ENCODE data around the gene BARD1. TPM values are rescaled to one million over a fixed set of nuclear protein-coding genes. Genes with fewer than 3 reads are reported as not detected.

BARD1 gene
- total RNA-seq, 1 donor from 2014 or later: 17.0 TPM

DNA sequence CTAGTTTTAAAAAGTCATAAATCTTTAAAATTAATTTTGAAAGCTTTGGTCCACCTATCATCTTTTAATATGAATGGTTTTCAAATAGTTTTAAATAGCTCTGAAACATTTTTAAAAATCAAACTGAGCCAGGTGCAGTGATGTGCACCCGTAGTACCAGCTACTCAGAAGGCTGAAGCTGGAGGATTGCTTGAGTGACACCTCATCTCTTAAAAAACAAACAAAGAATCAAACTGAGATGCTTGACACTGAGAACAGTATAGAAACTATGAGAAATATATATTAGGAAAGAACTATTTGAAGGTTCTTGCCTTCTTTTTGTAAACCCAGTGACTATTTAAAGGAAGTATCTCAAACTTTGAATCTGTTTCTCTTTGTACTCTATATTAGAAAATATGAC, 67.4 kb downstream of the BARD1 start:
- Mint-ChIP-seq H3K36me3 (ENCODE audit: unreplicated experiment) (peaks cover 18% of the 10 kb centered on the region), H3K27ac (ENCODE audit: unreplicated experiment) (no peak overlapping the region), H3K4me3 (ENCODE audit: unreplicated experiment) (no peak overlapping the region), H3K4me1 (ENCODE audit: unreplicated experiment) (peaks cover 17% of the 10 kb centered on the region), H3K9me3 (ENCODE audit: unreplicated experiment) (no peaks in the 10 kb centered on the region), H3K27me3 (ENCODE audit: unreplicated experiment) (no peaks in the 10 kb centered on the region)
- no peak for TF ChIP-seq CTCF (IDR thresholded peaks at IDR 0.05)
- DNase-seq (ENCODE audit: extremely low spot score, unreplicated experiment): no peak

DNA sequence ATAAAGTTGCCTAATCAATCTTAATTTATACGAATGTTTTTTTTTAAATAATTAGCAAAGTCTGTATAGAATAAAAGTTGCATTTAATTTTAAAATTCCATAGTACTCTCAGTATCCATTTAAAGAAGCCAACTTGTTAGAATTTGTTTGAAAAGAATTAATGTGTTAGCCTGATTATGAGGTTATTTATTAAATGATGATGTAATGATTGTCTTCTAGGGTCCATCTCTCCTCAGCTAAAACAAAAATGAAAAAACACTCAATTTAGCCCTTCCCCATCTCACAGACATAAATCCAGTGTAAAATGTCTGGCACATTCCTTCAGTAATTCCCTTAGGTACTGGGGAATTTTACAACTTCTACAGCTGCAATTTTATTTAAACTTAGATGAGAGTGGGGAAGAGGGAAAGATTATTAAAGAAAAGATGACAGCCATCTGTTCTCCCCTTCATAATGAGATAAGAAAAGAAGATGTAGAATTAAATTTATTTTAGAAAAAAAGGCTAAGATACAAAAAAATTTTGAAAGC, 68.6 kb downstream of the BARD1 start:
- H3K4me1 Mint-ChIP-seq (ENCODE audit: unreplicated experiment): peaks cover 14% of the 10 kb centered on the region
- H3K4me3 Mint-ChIP-seq (ENCODE audit: unreplicated experiment): no peak overlapping the region
- no peak for DNase-seq (ENCODE audit: extremely low spot score, unreplicated experiment)
- H3K36me3 Mint-ChIP-seq (ENCODE audit: unreplicated experiment): peaks cover 16% of the 10 kb centered on the region
- H3K27me3 Mint-ChIP-seq (ENCODE audit: unreplicated experiment): no peaks in the 10 kb centered on the region
- TF ChIP-seq CTCF (IDR thresholded peaks at IDR 0.05): no peak
- peak overlapping the region; percentile 28 for H3K27ac Mint-ChIP-seq (ENCODE audit: unreplicated experiment)
- no peaks in the 10 kb centered on the region for H3K9me3 Mint-ChIP-seq (ENCODE audit: unreplicated experiment)

DNA sequence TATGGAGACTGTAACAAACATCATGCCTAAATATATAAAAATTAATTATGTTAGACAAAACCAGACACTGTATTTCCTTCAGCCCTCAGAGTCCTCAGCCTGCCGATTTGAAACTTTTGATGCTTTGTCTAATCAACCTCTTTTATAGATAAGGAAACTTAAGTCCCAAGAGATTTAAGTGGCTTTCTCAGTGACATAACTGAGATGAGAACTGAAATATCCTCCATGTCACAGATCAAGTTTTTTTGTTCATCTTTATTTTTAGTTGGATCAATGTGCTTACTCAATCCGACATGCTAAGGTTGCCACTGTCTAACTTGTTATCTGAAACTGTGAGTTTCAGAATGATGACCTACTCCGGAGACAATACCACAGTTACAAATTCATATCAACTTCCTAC, 72.3 kb downstream of the BARD1 start:
- Mint-ChIP-seq H3K4me1 (ENCODE audit: unreplicated experiment) (peaks cover 14% of the 10 kb centered on the region), H3K27me3 (ENCODE audit: unreplicated experiment) (no peaks in the 10 kb centered on the region), H3K9me3 (ENCODE audit: unreplicated experiment) (no peaks in the 10 kb centered on the region), H3K27ac (ENCODE audit: unreplicated experiment) (no peak overlapping the region), H3K4me3 (ENCODE audit: unreplicated experiment) (no peak overlapping the region), H3K36me3 (ENCODE audit: unreplicated experiment) (peaks cover 6% of the 10 kb centered on the region)
- no peak for TF ChIP-seq CTCF (IDR thresholded peaks at IDR 0.05)
- DNase-seq (ENCODE audit: extremely low spot score, unreplicated experiment): no peak

GRCh38 chr2:214730800-214731407, 78.6 kb downstream of the BARD1 start:
- DNase-seq (ENCODE audit: extremely low spot score, unreplicated experiment): no peak
- Mint-ChIP-seq H3K27me3 (ENCODE audit: unreplicated experiment) (no peaks in the 10 kb centered on the region), H3K36me3 (ENCODE audit: unreplicated experiment) (peaks cover 15% of the 10 kb centered on the region), H3K27ac (ENCODE audit: unreplicated experiment) (peak overlapping the region; percentile 60), H3K4me1 (ENCODE audit: unreplicated experiment) (peaks cover 16% of the 10 kb centered on the region), H3K4me3 (ENCODE audit: unreplicated experiment) (no peak overlapping the region), H3K9me3 (ENCODE audit: unreplicated experiment) (no peaks in the 10 kb centered on the region)
- no peak for TF ChIP-seq CTCF (IDR thresholded peaks at IDR 0.05)

DNA sequence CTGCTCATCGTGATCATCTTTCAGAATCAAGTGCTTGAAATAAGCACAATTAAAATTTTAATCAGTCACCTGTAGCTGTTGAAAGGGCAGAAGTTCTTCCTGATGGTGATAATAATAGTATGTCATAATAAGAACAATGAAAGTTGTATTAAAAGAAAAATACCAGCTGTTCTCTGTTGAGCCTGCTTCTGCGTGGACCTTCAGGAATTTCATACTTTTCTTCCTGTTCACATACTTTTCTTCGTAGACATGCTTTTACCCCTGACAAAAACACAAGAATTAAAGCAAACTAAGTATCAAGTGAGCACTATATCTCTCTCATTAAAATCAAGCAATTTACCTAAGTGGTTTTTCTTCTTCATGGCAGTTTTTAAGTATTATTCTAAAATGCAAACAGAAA, 79.2 kb downstream of the BARD1 start:
- peaks cover 17% of the 10 kb centered on the region for H3K36me3 Mint-ChIP-seq (ENCODE audit: unreplicated experiment)
- no peak for TF ChIP-seq CTCF (IDR thresholded peaks at IDR 0.05)
- H3K27ac Mint-ChIP-seq (ENCODE audit: unreplicated experiment): peak overlapping the region; percentile 60
- H3K27me3 Mint-ChIP-seq (ENCODE audit: unreplicated experiment): no peaks in the 10 kb centered on the region
- H3K9me3 Mint-ChIP-seq (ENCODE audit: unreplicated experiment): no peaks in the 10 kb centered on the region
- no peak for DNase-seq (ENCODE audit: extremely low spot score, unreplicated experiment)
- H3K4me3 Mint-ChIP-seq (ENCODE audit: unreplicated experiment): no peak overlapping the region
- H3K4me1 Mint-ChIP-seq (ENCODE audit: unreplicated experiment): peaks cover 16% of the 10 kb centered on the region
